RWPE1 (cell line): ENCODE results near the gene PLPP1.

Source experiments
- CTCF ChIA-PET: fragments of 350-600 bp; sonication (Branson Sonifier 250); formaldehyde crosslinking; extraction: SDS; loops from one replicate; lab custom pipeline; 2021; lab: Yijun Ruan, JAX
- POLR2A ChIA-PET: fragments of 400-600 bp; formaldehyde crosslinking; extraction: SDS; loops from one replicate; lab custom pipeline; 2020; ENCODE audit warnings: antibody characterized with exemption; ENCODE audit not compliant: low non-redundant PET; lab: Yijun Ruan, JAX
- DNase-seq: peaks from one replicate; pipeline ENCODE4 v3.0.0; 2012; ENCODE audit warnings: low spot score
- H3K27ac ChIP-seq: fragments of 450-650 bp; 2 replicates; pipeline ENCODE4 v1.5.1; 2017
- TF ChIP-seq, protein P1 (sequence below): fragments of 450-650 bp; conservative IDR thresholded peaks from 2 replicates; pipeline ENCODE4 v1.5.1; 2017; ENCODE audit warnings: low read depth, mild to moderate bottlenecking

The PLPP1 gene

GRCh38 chr5:55470282-55470681, 64.5 kb downstream of the PLPP1 start:
- CTCF ChIA-PET: interaction anchor here (1.1 kb wide), 1 partner anchor 13 kb away, joined by 6 read pairs; no protein-coding TSS in a partner anchor
- no peak for DNase-seq
- TF ChIP-seq, protein P1, sequence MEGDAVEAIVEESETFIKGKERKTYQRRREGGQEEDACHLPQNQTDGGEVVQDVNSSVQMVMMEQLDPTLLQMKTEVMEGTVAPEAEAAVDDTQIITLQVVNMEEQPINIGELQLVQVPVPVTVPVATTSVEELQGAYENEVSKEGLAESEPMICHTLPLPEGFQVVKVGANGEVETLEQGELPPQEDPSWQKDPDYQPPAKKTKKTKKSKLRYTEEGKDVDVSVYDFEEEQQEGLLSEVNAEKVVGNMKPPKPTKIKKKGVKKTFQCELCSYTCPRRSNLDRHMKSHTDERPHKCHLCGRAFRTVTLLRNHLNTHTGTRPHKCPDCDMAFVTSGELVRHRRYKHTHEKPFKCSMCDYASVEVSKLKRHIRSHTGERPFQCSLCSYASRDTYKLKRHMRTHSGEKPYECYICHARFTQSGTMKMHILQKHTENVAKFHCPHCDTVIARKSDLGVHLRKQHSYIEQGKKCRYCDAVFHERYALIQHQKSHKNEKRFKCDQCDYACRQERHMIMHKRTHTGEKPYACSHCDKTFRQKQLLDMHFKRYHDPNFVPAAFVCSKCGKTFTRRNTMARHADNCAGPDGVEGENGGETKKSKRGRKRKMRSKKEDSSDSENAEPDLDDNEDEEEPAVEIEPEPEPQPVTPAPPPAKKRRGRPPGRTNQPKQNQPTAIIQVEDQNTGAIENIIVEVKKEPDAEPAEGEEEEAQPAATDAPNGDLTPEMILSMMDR: no peak
- H3K27ac ChIP-seq: no peak overlapping the region
- POLR2A ChIA-PET: no interaction called here

- POLR2A ChIA-PET: no interaction called here
- no peak for DNase-seq
- TF ChIP-seq, protein P1: no peak
- CTCF ChIA-PET: no interaction called here
- H3K27ac ChIP-seq: no peak overlapping the region
These were observed 64.9 kb downstream of the PLPP1 start for GRCh38 chr5:55469839-55470238.

DNA sequence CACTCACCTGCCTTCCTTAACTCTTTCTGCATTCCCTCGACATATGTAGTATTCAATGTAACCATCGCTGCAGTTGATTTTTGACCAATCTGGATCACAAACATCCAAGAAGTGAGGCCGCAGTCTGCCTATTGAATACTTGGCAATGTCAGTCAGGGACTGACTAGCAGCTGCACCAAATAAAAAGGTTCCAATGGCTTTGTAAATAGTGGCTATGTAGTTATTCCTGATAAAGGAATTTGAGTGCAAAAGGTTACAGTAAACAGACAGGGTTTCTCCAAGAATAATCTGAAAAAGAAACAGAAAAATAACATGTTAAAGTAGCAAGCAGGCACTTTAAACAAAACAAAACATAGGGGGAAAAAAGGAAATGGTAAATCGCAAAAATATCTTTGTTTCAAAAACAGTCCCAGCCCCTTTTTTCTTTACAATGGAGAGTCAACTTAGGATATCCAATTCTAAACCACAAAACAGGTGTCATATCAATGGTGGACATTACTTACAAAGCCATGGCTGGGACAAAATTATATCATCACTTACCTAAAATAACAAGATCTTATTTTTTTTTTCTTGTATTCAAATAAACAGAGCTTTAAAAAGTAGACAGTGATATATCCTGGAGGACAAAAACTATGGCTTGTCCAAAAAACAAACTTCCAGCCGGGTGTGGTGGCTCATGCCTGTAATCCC, 66.8 kb downstream of the PLPP1 start:
- DNase-seq: no peak
- TF ChIP-seq, protein P1: no peak
- POLR2A ChIA-PET: no interaction called here
- CTCF ChIA-PET: interaction anchor here (0.6 kb wide), 1 partner anchor 1664 kb away, joined by 3 read pairs; no protein-coding TSS in a partner anchor
- no peak overlapping the region for H3K27ac ChIP-seq

GRCh38 chr5:55463613-55464012, 71.2 kb downstream of the PLPP1 start:
- TF ChIP-seq, protein P1: no peak
- POLR2A ChIA-PET: no interaction called here
- DNase-seq: no peak
- H3K27ac ChIP-seq: no peak overlapping the region
- CTCF ChIA-PET: interaction anchor here (0.6 kb wide), 2 partner anchors 150 to 193 kb away, joined by 3 to 4 read pairs; no protein-coding TSS in a partner anchor

- no peak for DNase-seq
- ChIA-PET CTCF (interaction anchor here (0.7 to 0.9 kb wide), 3 partner anchors 7 to 225 kb away, joined by 4 to 6 read pairs (median 4); no protein-coding TSS in a partner anchor), POLR2A (no interaction called here)
- no peak overlapping the region for H3K27ac ChIP-seq
- TF ChIP-seq, protein P1: no peak
These were observed 75.2 kb downstream of the PLPP1 start for GRCh38 chr5:55459572-55459971.

GRCh38 chr5:55456216-55456895, 78.4 kb downstream of the PLPP1 start:
- TF ChIP-seq, protein P1: no peak
- H3K27ac ChIP-seq: no peak overlapping the region
- CTCF ChIA-PET: interaction anchor here (0.6 kb wide), 1 partner anchor 1915 kb away, joined by 4 read pairs; no protein-coding TSS in a partner anchor
- peak; percentile 74 for DNase-seq
- POLR2A ChIA-PET: no interaction called here
